ENCODE data around the gene NAA80.
A peak's percentile ranks its signal among the peaks of the same experiment; 100 is the strongest.
"Not testable (repeated sequence)": the region's sequence is repeated elsewhere in the genome, so short reads cannot be mapped to it uniquely, and the experiment has no call there.

The NAA80 gene

GRCh38 chr3:50274371-50275104 is 24.7 kb downstream of the NAA80 start:
- TF ChIP-seq ARNTL (CRISPR knock-in tag; IDR thresholded peaks at IDR 0.05; ENCODE audit: borderline replicate concordance, low read depth) (no peak), TSHZ2 (CRISPR knock-in tag; IDR thresholded peaks at IDR 0.05) (no peak), ZC3H10 (CRISPR knock-in tag; IDR thresholded peaks at IDR 0.05) (no peak), ZFP30 (CRISPR knock-in tag; IDR thresholded peaks at IDR 0.05) (no peak), ESRRG (CRISPR knock-in tag; IDR thresholded peaks at IDR 0.05) (no peak), OSR1 (CRISPR knock-in tag; IDR thresholded peaks at IDR 0.05) (no peak), RARB (CRISPR knock-in tag; IDR thresholded peaks at IDR 0.05) (no peak), SNAI2 (CRISPR knock-in tag; IDR thresholded peaks at IDR 0.05) (no peak), PPARA (CRISPR knock-in tag; IDR thresholded peaks at IDR 0.05; ENCODE audit: borderline replicate concordance) (no peak), TCF4 (CRISPR knock-in tag; IDR thresholded peaks at IDR 0.05; ENCODE audit: borderline replicate concordance) (no peak), PATZ1 (CRISPR knock-in tag; IDR thresholded peaks at IDR 0.05; ENCODE audit: borderline replicate concordance) (no peak), TOX (CRISPR knock-in tag; IDR thresholded peaks at IDR 0.05; ENCODE audit: borderline replicate concordance) (no peak), BACH2 (CRISPR knock-in tag; IDR thresholded peaks at IDR 0.05; ENCODE audit: borderline replicate concordance) (no peak), ZFP3 (CRISPR knock-in tag; IDR thresholded peaks at IDR 0.05) (no peak), ZNF565 (CRISPR knock-in tag; conservative IDR thresholded peaks at IDR 0.05; ENCODE audit: low read depth) (no peak), CSDC2 (CRISPR knock-in tag; IDR thresholded peaks at IDR 0.05) (no peak)
- peak; percentile 64 for ATAC-seq

GRCh38 chr3:50273689-50274065 is 25.5 kb downstream of the NAA80 start:
- ATAC-seq = no peak
- no peak for TF ChIP-seq ISL1 (CRISPR knock-in tag; IDR thresholded peaks at IDR 0.05)
- no peak for TF ChIP-seq CSDC2 (CRISPR knock-in tag; IDR thresholded peaks at IDR 0.05)
- no peak for TF ChIP-seq ZNF8 (CRISPR knock-in tag; IDR thresholded peaks at IDR 0.05)
- no peak for TF ChIP-seq TSHZ2 (CRISPR knock-in tag; IDR thresholded peaks at IDR 0.05)
- no peak for TF ChIP-seq PPARA (CRISPR knock-in tag; IDR thresholded peaks at IDR 0.05; ENCODE audit: borderline replicate concordance)
- no peak for TF ChIP-seq ZFP3 (CRISPR knock-in tag; IDR thresholded peaks at IDR 0.05)

GRCh38 chr3:50272911-50273688 is 26.1 kb downstream of the NAA80 start:
- peak; percentile 74 for ATAC-seq
- no peak for TF ChIP-seq ZFP30 (CRISPR knock-in tag; IDR thresholded peaks at IDR 0.05)
- no peak for TF ChIP-seq TOX (CRISPR knock-in tag; IDR thresholded peaks at IDR 0.05; ENCODE audit: borderline replicate concordance)
- no peak for TF ChIP-seq ARNTL (CRISPR knock-in tag; IDR thresholded peaks at IDR 0.05; ENCODE audit: borderline replicate concordance, low read depth)
- no peak for TF ChIP-seq ZC3H10 (CRISPR knock-in tag; IDR thresholded peaks at IDR 0.05)

GRCh38 chr3:50272538-50272910 is 26.7 kb downstream of the NAA80 start:
- ATAC-seq = not testable (repeated sequence)

All from SK-N-SH treated with all-trans-retinoic acid at 6 μM for 48 hours (cell line).